Measurements from ENCODE around the gene VPS37C. TPM values are rescaled to one million over a fixed set of nuclear protein-coding genes. Genes with fewer than 3 reads are reported as not detected.
"Not testable (repeated sequence)": the region's sequence is repeated elsewhere in the genome, so short reads cannot be mapped to it uniquely, and the experiment has no call there.

VPS37C gene
- total RNA-seq, 1 experiment from 2014 or later: 32.7 TPM

- H3K27ac ChIP-seq (ENCODE audit: low read depth, low read length, poor library complexity, severe bottlenecking); H3K4me3 ChIP-seq (ENCODE audit: low read depth, low read length, poor library complexity, severe bottlenecking); BruUV-seq (replicated peaks); DNase-seq (ENCODE audit: low spot score); H3K9me3 ChIP-seq (ENCODE audit: low read depth, low read length, poor library complexity, severe bottlenecking); POLR2A ChIA-PET (ENCODE audit: low non-redundant PET); H3K36me3 ChIP-seq (ENCODE audit: insufficient read depth, low read length, poor library complexity, severe bottlenecking); H3K4me1 ChIP-seq (ENCODE audit: insufficient read depth, low read length, poor library complexity, severe bottlenecking); intact Hi-C loops (cut with micrococcal nuclease; ENCODE audit: unreplicated experiment): not testable (repeated sequence)
- CTCF ChIA-PET: interaction anchor here (0.7 kb wide), 1 partner anchor 343 kb away, joined by 7 read pairs; no protein-coding TSS in a partner anchor
- peaks cover 19% of the 10 kb centered on the region for H3K27me3 ChIP-seq (replicated peaks; ENCODE audit: insufficient read depth, low read depth, low read length, poor library complexity)
Observed at GRCh38 chr11:61202950-61203746, 41.9 kb upstream of the VPS37C start, which contains the start of gene PGA3. PGA3 (plus strand) TSS chr11:61203515; CDS start chr11:61203565, 50 bp downstream.

GRCh38 chr11:61201476-61201875, 40.2 kb upstream of the VPS37C start:
- intact Hi-C loops (cut with micrococcal nuclease; ENCODE audit: unreplicated experiment): no loop called here
- no peak overlapping the region for H3K27ac ChIP-seq (ENCODE audit: low read depth, low read length, poor library complexity, severe bottlenecking)
- CTCF ChIA-PET: no interaction called here
- no peaks in the 10 kb centered on the region for H3K36me3 ChIP-seq (ENCODE audit: insufficient read depth, low read length, poor library complexity, severe bottlenecking)
- H3K4me1 ChIP-seq (ENCODE audit: insufficient read depth, low read length, poor library complexity, severe bottlenecking): no peaks in the 10 kb centered on the region
- no peak overlapping the region for H3K4me3 ChIP-seq (ENCODE audit: low read depth, low read length, poor library complexity, severe bottlenecking)
- POLR2A ChIA-PET (ENCODE audit: low non-redundant PET): no interaction called here
- H3K27me3 ChIP-seq (replicated peaks; ENCODE audit: insufficient read depth, low read depth, low read length, poor library complexity): peaks cover 19% of the 10 kb centered on the region
- no peaks in the 10 kb centered on the region for H3K9me3 ChIP-seq (ENCODE audit: low read depth, low read length, poor library complexity, severe bottlenecking)
- no TSS peak for BruUV-seq (replicated peaks)
- no peak for DNase-seq (ENCODE audit: low spot score)
- no peak for TF ChIP-seq CTCF (conservative IDR thresholded peaks at IDR 0.05; ENCODE audit: low read depth, low read length)
- TF ChIP-seq EZH2 (IDR thresholded peaks at IDR 0.05; ENCODE audit: borderline replicate concordance, low read depth, low read length, poor library complexity, severe bottlenecking): no peak

- TF ChIP-seq CTCF (conservative IDR thresholded peaks at IDR 0.05; ENCODE audit: low read depth, low read length) (no peak), EZH2 (IDR thresholded peaks at IDR 0.05; ENCODE audit: borderline replicate concordance, low read depth, low read length, poor library complexity, severe bottlenecking) (no peak)
- Histone ChIP-seq H3K27me3 (replicated peaks; ENCODE audit: insufficient read depth, low read depth, low read length, poor library complexity) (peaks cover 19% of the 10 kb centered on the region), H3K4me1 (ENCODE audit: insufficient read depth, low read length, poor library complexity, severe bottlenecking) (no peaks in the 10 kb centered on the region), H3K9me3 (ENCODE audit: low read depth, low read length, poor library complexity, severe bottlenecking) (no peaks in the 10 kb centered on the region), H3K36me3 (ENCODE audit: insufficient read depth, low read length, poor library complexity, severe bottlenecking) (no peaks in the 10 kb centered on the region), H3K27ac (ENCODE audit: low read depth, low read length, poor library complexity, severe bottlenecking) (no peak overlapping the region), H3K4me3 (ENCODE audit: low read depth, low read length, poor library complexity, severe bottlenecking) (no peak overlapping the region)
- no TSS peak for BruUV-seq (replicated peaks)
- intact Hi-C loops (cut with micrococcal nuclease; ENCODE audit: unreplicated experiment): no loop called here
- ChIA-PET POLR2A (ENCODE audit: low non-redundant PET) (no interaction called here), CTCF (no interaction called here)
- DNase-seq (ENCODE audit: low spot score): no peak
Observed at GRCh38 chr11:61198948-61199523, 37.8 kb upstream of the VPS37C start.

All from A673 (cell line).